A673 (cell line): ENCODE results near the gene UCP2. TPM values are rescaled to one million over a fixed set of nuclear protein-coding genes. Genes with fewer than 3 reads are reported as not detected.

ENCODE experiments used
- BruUV-seq: library from RNA; stranded (reverse); fragments of 400-500 nt; replicated peaks from 2 replicates; lab custom pipeline; 2021; lab: Mats Ljungman, UMichigan
- CTCF ChIA-PET: fragments of 300-600 bp; sonication (Branson Sonifier 250); formaldehyde crosslinking; loops from one replicate; lab custom pipeline; 2022; ENCODE audit warnings: antibody characterized with exemption; lab: Charles Lee
- POLR2A ChIA-PET: fragments of 300-600 bp; sonication (Branson Sonifier 250); formaldehyde crosslinking; loops from one replicate; lab custom pipeline; 2022; ENCODE audit warnings: antibody characterized with exemption; ENCODE audit not compliant: low non-redundant PET; lab: Charles Lee
- DNase-seq: peaks from one replicate; pipeline ENCODE4 v3.0.0-alpha.2; 2015; ENCODE audit warnings: low spot score
- H3K27ac ChIP-seq: fragments of 200-600 bp; sonication (generic); 2 replicates; pipeline ENCODE4 v1.5.1; 2016; ENCODE audit warnings: mixed run types, low read depth, mild to moderate bottlenecking, mixed read lengths, antibody characterized with exemption, low read length; ENCODE audit not compliant: poor library complexity, severe bottlenecking
- H3K27me3 ChIP-seq: fragments of 200-600 bp; sonication (generic); replicated peaks from 2 replicates; pipeline ENCODE4 v1.6.1; 2017; ENCODE audit warnings: mixed run types, low read depth, mild to moderate bottlenecking, mixed read lengths, antibody characterized with exemption, low read length; ENCODE audit not compliant: insufficient read depth, poor library complexity
- H3K36me3 ChIP-seq: fragments of 200-600 bp; sonication (generic); 2 replicates; pipeline ENCODE4 v1.6.1; 2016; ENCODE audit warnings: mixed run types, mild to moderate bottlenecking, mixed read lengths, antibody characterized with exemption, low read length; ENCODE audit not compliant: insufficient read depth, poor library complexity, severe bottlenecking
- H3K4me1 ChIP-seq: fragments of 200-600 bp; sonication (generic); 2 replicates; pipeline ENCODE4 v1.6.1; 2017; ENCODE audit warnings: mixed run types, mild to moderate bottlenecking, mixed read lengths, antibody characterized with exemption, low read length; ENCODE audit not compliant: insufficient read depth, poor library complexity, severe bottlenecking
- H3K4me3 ChIP-seq: fragments of 200-600 bp; sonication (generic); 2 replicates; pipeline ENCODE4 v1.5.1; 2016; ENCODE audit warnings: low read depth, mixed run types, mild to moderate bottlenecking, mixed read lengths, low read length; ENCODE audit not compliant: poor library complexity, severe bottlenecking
- H3K9me3 ChIP-seq: fragments of 200-600 bp; sonication (generic); 2 replicates; pipeline ENCODE4 v1.6.1; 2016; ENCODE audit warnings: mixed run types, low read depth, mild to moderate bottlenecking, mixed read lengths, antibody characterized with exemption, low read length; ENCODE audit not compliant: poor library complexity, severe bottlenecking
- CTCF ChIP-seq: fragments of 300-800, 200-600 bp; sonication (generic); conservative IDR thresholded peaks from 2 replicates; pipeline ENCODE4 v1.5.1; 2017; ENCODE audit warnings: low read depth, mild to moderate bottlenecking, antibody characterized with exemption, low read length, moderate library complexity, mixed read lengths
- EZH2 ChIP-seq: fragments of 200-600 bp; sonication (generic); IDR thresholded peaks from 2 replicates; pipeline ENCODE4 v1.6.1; 2017; ENCODE audit warnings: borderline replicate concordance, low read depth, mild to moderate bottlenecking, mixed read lengths, antibody characterized with exemption, low read length; ENCODE audit not compliant: poor library complexity, severe bottlenecking
- intact Hi-C: fragments of 100-400 bp; cut with micrococcal nuclease; formaldehyde crosslinking; loops from one replicate; pipeline ENCODE4 v1.10.0; 2022; ENCODE audit not compliant: unreplicated experiment
- total RNA-seq: library from RNA; stranded (reverse); gene quantifications from 2 replicates; pipeline ENCODE4 v1.2.3, GENCODE V29; 2021

UCP2 gene
- total RNA-seq, 1 experiment from 2014 or later: 88.5 TPM

GRCh38 chr11:74015919-74016684 is 33.5 kb upstream of the UCP2 start:
- intact Hi-C loops: no loop called here
- H3K36me3 ChIP-seq: no peaks in the 10 kb centered on the region
- ChIA-PET POLR2A (interaction anchor here (0.6 kb wide), 1 partner anchor 147 kb away, joined by 8 read pairs; no protein-coding TSS in a partner anchor), CTCF (no interaction called here)
- H3K4me1 ChIP-seq: no peaks in the 10 kb centered on the region
- no peak for DNase-seq
- H3K9me3 ChIP-seq: no peaks in the 10 kb centered on the region
- no peak overlapping the region for H3K27ac ChIP-seq
- no peaks in the 10 kb centered on the region for H3K27me3 ChIP-seq
- H3K4me3 ChIP-seq: no peak overlapping the region
- no TSS peak for BruUV-seq
- TF ChIP-seq EZH2 (no peak), CTCF (no peak)

GRCh38 chr11:74014880-74015279 is 32.2 kb upstream of the UCP2 start:
- H3K36me3 ChIP-seq: no peaks in the 10 kb centered on the region
- TF ChIP-seq EZH2: no peak
- TF ChIP-seq CTCF: no peak
- intact Hi-C loops: no loop called here
- H3K27ac ChIP-seq: no peak overlapping the region
- H3K27me3 ChIP-seq: no peaks in the 10 kb centered on the region
- H3K9me3 ChIP-seq: no peaks in the 10 kb centered on the region
- ChIA-PET POLR2A (no interaction called here), CTCF (no interaction called here)
- no peaks in the 10 kb centered on the region for H3K4me1 ChIP-seq
- no peak overlapping the region for H3K4me3 ChIP-seq
- DNase-seq: no peak
- BruUV-seq: no TSS peak

- DNase-seq: no peak
- ChIA-PET CTCF (no interaction called here), POLR2A (no interaction called here)
- no TSS peak for BruUV-seq
- no peak overlapping the region for H3K27ac ChIP-seq
- no peaks in the 10 kb centered on the region for H3K27me3 ChIP-seq
- H3K9me3 ChIP-seq: no peaks in the 10 kb centered on the region
- H3K36me3 ChIP-seq: no peaks in the 10 kb centered on the region
- intact Hi-C loops: no loop called here
- no peak overlapping the region for H3K4me3 ChIP-seq
- H3K4me1 ChIP-seq: no peaks in the 10 kb centered on the region
- TF ChIP-seq EZH2 (no peak), CTCF (no peak)
Measured at GRCh38 chr11:74013141-74013540, 30.5 kb upstream of the UCP2 start.
